HG03196 (cell line): ENCODE results near the gene HUS1B.
"Not testable (repeated sequence)": the region's sequence is repeated elsewhere in the genome, so short reads cannot be mapped to it uniquely, and the experiment has no call there.

Experiments
- ATAC-seq: cut with Tn5 transposase; IDR thresholded peaks from one replicate; pipeline ENCODE4 v1.9.1; 2021; ENCODE audit not compliant: unreplicated experiment

HUS1B gene

GRCh38 chr6:679282-679681 lies 22.4 kb upstream of the HUS1B start:
- no peak for ATAC-seq

- ATAC-seq: no peak
Observed at GRCh38 chr6:678520-678919, 21.6 kb upstream of the HUS1B start.

GRCh38 chr6:677919-678318 lies 21.0 kb upstream of the HUS1B start:
- no peak for ATAC-seq

- no peak for ATAC-seq
Observed at GRCh38 chr6:674956-675355, 18.1 kb upstream of the HUS1B start.

- ATAC-seq: no peak
Observed at GRCh38 chr6:674406-674805, 17.5 kb upstream of the HUS1B start.

- ATAC-seq: no peak
Observed at GRCh38 chr6:667253-667927, 10.5 kb upstream of the HUS1B start.

- ATAC-seq: no peak
Observed at GRCh38 chr6:665403-666267, 8.7 kb upstream of the HUS1B start.

GRCh38 chr6:663788-664187 lies 6.9 kb upstream of the HUS1B start:
- not testable (repeated sequence) for ATAC-seq

GRCh38 chr6:659716-660581 lies 3.0 kb upstream of the HUS1B start:
- ATAC-seq: no peak

GRCh38 chr6:658244-658643 lies 1.3 kb upstream of the HUS1B start:
- no peak for ATAC-seq

GRCh38 chr6:657743-658142 lies 843 bp upstream of the HUS1B start:
- ATAC-seq: no peak

- ATAC-seq: no peak
Observed at GRCh38 chr6:654136-654535, 2.8 kb downstream of the HUS1B start.

GRCh38 chr6:652865-653264 lies 4.0 kb downstream of the HUS1B start:
- ATAC-seq: no peak

- ATAC-seq: no peak
Observed at GRCh38 chr6:650098-650497, 6.8 kb downstream of the HUS1B start.

GRCh38 chr6:642805-643204 lies 14.1 kb downstream of the HUS1B start:
- ATAC-seq: no peak

GRCh38 chr6:641225-641985 lies 15.5 kb downstream of the HUS1B start:
- ATAC-seq: no peak

- ATAC-seq: no peak
Observed at GRCh38 chr6:636488-636887, 20.4 kb downstream of the HUS1B start.

GRCh38 chr6:635233-635632 lies 21.7 kb downstream of the HUS1B start:
- ATAC-seq: no peak

GRCh38 chr6:633611-634010 lies 23.3 kb downstream of the HUS1B start:
- ATAC-seq: no peak

GRCh38 chr6:628766-629165 lies 28.1 kb downstream of the HUS1B start:
- ATAC-seq: no peak

GRCh38 chr6:626236-626635 lies 30.7 kb downstream of the HUS1B start:
- ATAC-seq: no peak
